SU-DHL-6 (cell line): ENCODE measurements around the gene ABHD13.

Experiments used
- EZH2phosphoT487 ChIP-seq: fragments of 200-600 bp; sonication (generic), shearing (Covaris generic); conservative IDR thresholded peaks from 2 replicates; pipeline ENCODE4 v1.6.1; 2018; ENCODE audit warnings: mild to moderate bottlenecking, antibody characterized with exemption, low read length, moderate library complexity, mixed read lengths
- TF ChIP-seq, protein P1 (sequence below): fragments of 200-600 bp; sonication (generic); IDR thresholded peaks from one replicate; pipeline ENCODE4 v1.5.1; 2017; ENCODE audit warnings: antibody characterized with exemption, mild to moderate bottlenecking, low read length, moderate library complexity; ENCODE audit not compliant: insufficient read depth, poor library complexity, severe bottlenecking

DNA sequence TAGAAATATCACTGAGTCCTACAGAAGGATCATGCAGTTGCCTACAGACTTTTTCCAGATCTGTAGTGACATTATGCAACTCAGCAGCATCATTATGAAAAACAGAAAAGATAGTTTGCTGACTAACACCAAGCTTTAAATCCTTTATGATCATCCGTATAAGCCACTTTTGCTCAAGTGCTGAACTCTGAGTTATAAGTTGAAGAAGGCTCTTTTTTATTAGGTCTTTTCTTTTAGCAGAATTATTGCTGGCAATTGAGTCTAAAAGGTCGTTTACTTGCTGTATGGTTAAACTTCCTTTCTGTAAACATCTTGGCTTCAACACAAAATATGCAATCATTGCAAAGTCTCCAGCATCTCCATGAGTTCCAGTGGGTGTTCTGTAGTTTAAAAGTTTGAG lies 7.6 kb upstream of the ABHD13 start:
- TF ChIP-seq, protein P1, sequence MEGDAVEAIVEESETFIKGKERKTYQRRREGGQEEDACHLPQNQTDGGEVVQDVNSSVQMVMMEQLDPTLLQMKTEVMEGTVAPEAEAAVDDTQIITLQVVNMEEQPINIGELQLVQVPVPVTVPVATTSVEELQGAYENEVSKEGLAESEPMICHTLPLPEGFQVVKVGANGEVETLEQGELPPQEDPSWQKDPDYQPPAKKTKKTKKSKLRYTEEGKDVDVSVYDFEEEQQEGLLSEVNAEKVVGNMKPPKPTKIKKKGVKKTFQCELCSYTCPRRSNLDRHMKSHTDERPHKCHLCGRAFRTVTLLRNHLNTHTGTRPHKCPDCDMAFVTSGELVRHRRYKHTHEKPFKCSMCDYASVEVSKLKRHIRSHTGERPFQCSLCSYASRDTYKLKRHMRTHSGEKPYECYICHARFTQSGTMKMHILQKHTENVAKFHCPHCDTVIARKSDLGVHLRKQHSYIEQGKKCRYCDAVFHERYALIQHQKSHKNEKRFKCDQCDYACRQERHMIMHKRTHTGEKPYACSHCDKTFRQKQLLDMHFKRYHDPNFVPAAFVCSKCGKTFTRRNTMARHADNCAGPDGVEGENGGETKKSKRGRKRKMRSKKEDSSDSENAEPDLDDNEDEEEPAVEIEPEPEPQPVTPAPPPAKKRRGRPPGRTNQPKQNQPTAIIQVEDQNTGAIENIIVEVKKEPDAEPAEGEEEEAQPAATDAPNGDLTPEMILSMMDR = no peak
- TF ChIP-seq EZH2phosphoT487 = no peak
